ENCODE measurements around the gene MEPCE. TPM values are rescaled to one million over a fixed set of nuclear protein-coding genes. Genes with fewer than 3 reads are reported as not detected.

MEPCE gene
- total RNA-seq, 1 experiment from 2014 or later, result 85.9 TPM

DNA sequence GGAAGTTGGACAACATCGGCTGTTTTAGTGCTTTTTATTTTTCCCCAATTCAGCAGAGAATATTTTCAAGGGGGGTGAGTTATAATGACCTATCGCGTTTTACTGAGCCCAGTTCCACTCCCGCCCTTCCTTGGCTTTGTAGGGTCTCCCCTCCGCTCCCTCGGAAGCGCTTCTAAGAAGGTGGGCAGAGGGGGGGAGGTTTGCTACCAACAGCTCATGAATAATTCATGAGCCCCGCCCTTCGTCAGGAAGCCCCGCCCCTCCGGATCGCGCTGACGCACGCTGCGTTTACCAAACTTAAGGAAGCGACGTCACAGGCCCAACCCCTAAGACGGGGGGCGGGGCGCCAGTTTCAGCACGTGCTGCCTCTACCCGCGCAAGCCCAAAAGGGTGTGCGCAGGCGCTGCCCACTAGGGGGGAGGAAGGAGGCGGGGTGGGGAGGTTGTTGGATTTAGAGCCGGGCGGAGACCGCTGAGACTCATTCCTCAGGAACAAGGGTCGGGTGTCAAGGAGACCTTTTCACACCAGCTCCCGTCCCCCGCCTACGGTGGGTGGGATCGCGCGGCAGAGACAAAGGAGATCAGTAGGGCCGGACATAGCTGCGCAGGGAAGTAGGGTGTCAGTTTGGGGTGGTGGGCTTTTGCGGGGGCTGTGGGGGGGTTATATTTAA is 529 bp upstream of the MEPCE start:
- TF ChIP-seq, protein P1, sequence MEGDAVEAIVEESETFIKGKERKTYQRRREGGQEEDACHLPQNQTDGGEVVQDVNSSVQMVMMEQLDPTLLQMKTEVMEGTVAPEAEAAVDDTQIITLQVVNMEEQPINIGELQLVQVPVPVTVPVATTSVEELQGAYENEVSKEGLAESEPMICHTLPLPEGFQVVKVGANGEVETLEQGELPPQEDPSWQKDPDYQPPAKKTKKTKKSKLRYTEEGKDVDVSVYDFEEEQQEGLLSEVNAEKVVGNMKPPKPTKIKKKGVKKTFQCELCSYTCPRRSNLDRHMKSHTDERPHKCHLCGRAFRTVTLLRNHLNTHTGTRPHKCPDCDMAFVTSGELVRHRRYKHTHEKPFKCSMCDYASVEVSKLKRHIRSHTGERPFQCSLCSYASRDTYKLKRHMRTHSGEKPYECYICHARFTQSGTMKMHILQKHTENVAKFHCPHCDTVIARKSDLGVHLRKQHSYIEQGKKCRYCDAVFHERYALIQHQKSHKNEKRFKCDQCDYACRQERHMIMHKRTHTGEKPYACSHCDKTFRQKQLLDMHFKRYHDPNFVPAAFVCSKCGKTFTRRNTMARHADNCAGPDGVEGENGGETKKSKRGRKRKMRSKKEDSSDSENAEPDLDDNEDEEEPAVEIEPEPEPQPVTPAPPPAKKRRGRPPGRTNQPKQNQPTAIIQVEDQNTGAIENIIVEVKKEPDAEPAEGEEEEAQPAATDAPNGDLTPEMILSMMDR (conservative IDR thresholded peaks at IDR 0.05; ENCODE audit: low read depth, low read length), result no peak
- TF ChIP-seq EZH2 (IDR thresholded peaks at IDR 0.05; ENCODE audit: borderline replicate concordance, low read depth, low read length, poor library complexity, severe bottlenecking), result no peak
- intact Hi-C loops (cut with micrococcal nuclease; ENCODE audit: unreplicated experiment), result no loop called here
- H3K4me3 ChIP-seq (ENCODE audit: low read depth, low read length, poor library complexity, severe bottlenecking), result peak overlapping the region; percentile 93

DNA sequence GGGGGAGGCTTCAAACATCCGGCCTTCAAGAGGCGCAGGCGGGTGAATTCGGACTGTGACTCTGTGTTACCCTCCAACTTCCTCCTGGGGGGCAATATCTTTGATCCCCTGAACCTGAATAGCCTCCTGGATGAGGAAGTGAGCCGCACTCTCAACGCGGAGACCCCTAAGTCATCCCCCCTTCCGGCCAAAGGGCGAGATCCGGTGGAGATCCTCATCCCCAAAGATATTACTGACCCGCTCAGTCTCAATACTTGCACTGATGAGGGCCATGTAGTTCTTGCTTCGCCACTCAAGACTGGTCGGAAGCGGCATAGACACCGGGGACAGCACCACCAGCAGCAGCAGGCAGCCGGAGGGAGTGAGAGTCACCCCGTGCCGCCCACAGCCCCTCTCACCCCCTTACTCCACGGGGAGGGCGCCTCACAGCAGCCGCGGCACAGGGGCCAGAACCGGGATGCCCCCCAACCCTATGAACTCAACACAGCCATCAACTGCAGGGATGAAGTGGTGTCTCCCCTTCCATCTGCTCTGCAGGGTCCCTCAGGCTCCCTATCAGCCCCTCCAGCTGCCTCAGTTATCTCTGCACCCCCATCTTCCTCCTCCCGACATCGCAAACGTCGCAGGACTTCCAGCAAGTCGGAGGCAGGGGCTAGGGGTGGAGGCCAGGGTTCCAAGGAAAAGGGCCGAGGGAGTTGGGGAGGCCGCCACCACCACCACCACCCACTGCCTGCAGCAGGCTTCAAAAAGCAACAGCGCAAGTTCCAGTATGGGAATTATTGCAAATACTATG is 1.1 kb downstream of the MEPCE start:
- peak overlapping the region; percentile 99 for H3K27ac ChIP-seq (ENCODE audit: low read depth, low read length, poor library complexity, severe bottlenecking)
- TF ChIP-seq, protein P1 (conservative IDR thresholded peaks at IDR 0.05; ENCODE audit: low read depth, low read length), result no peak
- TF ChIP-seq EZH2 (IDR thresholded peaks at IDR 0.05; ENCODE audit: borderline replicate concordance, low read depth, low read length, poor library complexity, severe bottlenecking), result no peak
- POLR2A ChIA-PET (ENCODE audit: low non-redundant PET), result interaction anchor here (0.6 to 0.7 kb wide), 2 partner anchors 33 to 282 kb away, joined by 3 to 4 read pairs; partner anchors contain the start of gene LAMTOR4
- peaks cover 23% of the 10 kb centered on the region for H3K4me1 ChIP-seq (ENCODE audit: insufficient read depth, low read length, poor library complexity, severe bottlenecking)
- no TSS peak for BruUV-seq (replicated peaks)
- H3K27me3 ChIP-seq (replicated peaks; ENCODE audit: insufficient read depth, low read depth, low read length, poor library complexity), result no peaks in the 10 kb centered on the region
- intact Hi-C loops (cut with micrococcal nuclease; ENCODE audit: unreplicated experiment), result no loop called here
- peak overlapping the region; percentile 93 for H3K4me3 ChIP-seq (ENCODE audit: low read depth, low read length, poor library complexity, severe bottlenecking)
- DNase-seq (ENCODE audit: low spot score), result no peak
- H3K36me3 ChIP-seq (ENCODE audit: insufficient read depth, low read length, poor library complexity, severe bottlenecking), result peaks cover 41% of the 10 kb centered on the region
- H3K9me3 ChIP-seq (ENCODE audit: low read depth, low read length, poor library complexity, severe bottlenecking), result peaks cover 4% of the 10 kb centered on the region
- CTCF ChIA-PET, result no interaction called here

More for the DNA sequence above, 529 bp upstream of the MEPCE start:
- Histone ChIP-seq H3K9me3 (ENCODE audit: low read depth, low read length, poor library complexity, severe bottlenecking) (peaks cover 4% of the 10 kb centered on the region), H3K36me3 (ENCODE audit: insufficient read depth, low read length, poor library complexity, severe bottlenecking) (peaks cover 32% of the 10 kb centered on the region), H3K27me3 (replicated peaks; ENCODE audit: insufficient read depth, low read depth, low read length, poor library complexity) (no peaks in the 10 kb centered on the region), H3K4me1 (ENCODE audit: insufficient read depth, low read length, poor library complexity, severe bottlenecking) (peaks cover 23% of the 10 kb centered on the region), H3K27ac (ENCODE audit: low read depth, low read length, poor library complexity, severe bottlenecking) (peak overlapping the region; percentile 99)
- BruUV-seq (replicated peaks), result no TSS peak
- CTCF ChIA-PET, result interaction anchor here (0.6 to 1.3 kb wide), 2 partner anchors 314 to 435 kb away, joined by 3 to 4 read pairs; no protein-coding TSS in a partner anchor
- DNase-seq (ENCODE audit: low spot score), result peak; percentile 99
- POLR2A ChIA-PET (ENCODE audit: low non-redundant PET), result interaction anchor here (0.5 to 0.7 kb wide), 4 partner anchors 50 to 328 kb away, joined by 3 to 5 read pairs (median 3); no protein-coding TSS in a partner anchor

GRCh38 chr7:100431286-100431735 is 1.7 kb downstream of the MEPCE start:
- DNase-seq (ENCODE audit: low spot score), result no peak
- intact Hi-C loops (cut with micrococcal nuclease; ENCODE audit: unreplicated experiment), result no loop called here

More at GRCh38 chr7:100431286-100431735, 1.7 kb downstream of the MEPCE start:
- Histone ChIP-seq H3K4me3 (ENCODE audit: low read depth, low read length, poor library complexity, severe bottlenecking) (peak overlapping the region; percentile 93), H3K36me3 (ENCODE audit: insufficient read depth, low read length, poor library complexity, severe bottlenecking) (peaks cover 41% of the 10 kb centered on the region), H3K27ac (ENCODE audit: low read depth, low read length, poor library complexity, severe bottlenecking) (peak overlapping the region; percentile 99), H3K4me1 (ENCODE audit: insufficient read depth, low read length, poor library complexity, severe bottlenecking) (peaks cover 23% of the 10 kb centered on the region), H3K9me3 (ENCODE audit: low read depth, low read length, poor library complexity, severe bottlenecking) (peaks cover 4% of the 10 kb centered on the region), H3K27me3 (replicated peaks; ENCODE audit: insufficient read depth, low read depth, low read length, poor library complexity) (no peaks in the 10 kb centered on the region)
- POLR2A ChIA-PET (ENCODE audit: low non-redundant PET), result no interaction called here
- CTCF ChIA-PET, result no interaction called here
- BruUV-seq (replicated peaks), result no TSS peak
- TF ChIP-seq EZH2 (IDR thresholded peaks at IDR 0.05; ENCODE audit: borderline replicate concordance, low read depth, low read length, poor library complexity, severe bottlenecking), result no peak
- TF ChIP-seq, protein P1 (conservative IDR thresholded peaks at IDR 0.05; ENCODE audit: low read depth, low read length), result no peak
